GM23248 (cell line): ENCODE measurements around the gene HSBP1L1. TPM values are rescaled to one million over a fixed set of nuclear protein-coding genes. Genes with fewer than 3 reads are reported as not detected.

Experiments used
- DNase-seq: peaks from one replicate; pipeline ENCODE4 v3.0.0-alpha.2; 2015
- H2AFZ ChIP-seq: fragments of 200-600 bp; sonication (generic); 2 replicates; pipeline ENCODE4 v1.6.1; 2016; ENCODE audit warnings: antibody characterized with exemption
- H3F3A ChIP-seq: fragments of 200-600 bp; sonication (generic); 2 replicates; pipeline ENCODE4 v1.6.1; 2016; ENCODE audit warnings: mild to moderate bottlenecking, antibody characterized with exemption, mixed run types; ENCODE audit not compliant: insufficient read depth
- H3K27ac ChIP-seq: fragments of 200-600 bp; sonication (generic); 2 replicates; pipeline ENCODE4 v1.5.1; 2016; ENCODE audit warnings: mild to moderate bottlenecking
- H3K27me3 ChIP-seq: fragments of 200-600 bp; sonication (generic); replicated peaks from 2 replicates; pipeline ENCODE4 v1.6.1; 2016; ENCODE audit warnings: mild to moderate bottlenecking; ENCODE audit not compliant: insufficient read depth
- H3K36me3 ChIP-seq: fragments of 200-600 bp; sonication (generic); 2 replicates; pipeline ENCODE4 v1.6.1; 2016; ENCODE audit warnings: low read depth, mild to moderate bottlenecking
- H3K4me1 ChIP-seq: fragments of 200-600 bp; sonication (generic); 2 replicates; pipeline ENCODE4 v1.6.1; 2016; ENCODE audit warnings: mild to moderate bottlenecking; ENCODE audit not compliant: insufficient read depth
- H3K4me2 ChIP-seq: fragments of 200-600 bp; sonication (generic); one replicate; pipeline ENCODE4 v1.6.1; 2016; ENCODE audit warnings: mild to moderate bottlenecking; ENCODE audit not compliant: unreplicated experiment
- H3K4me3 ChIP-seq: fragments of 200-600 bp; sonication (generic); 2 replicates; pipeline ENCODE4 v1.5.1; 2016; ENCODE audit warnings: mild to moderate bottlenecking
- H3K79me2 ChIP-seq: fragments of 200-600 bp; sonication (generic); 2 replicates; pipeline ENCODE4 v1.6.1; 2016; ENCODE audit warnings: mild to moderate bottlenecking; ENCODE audit not compliant: insufficient read depth
- H3K9ac ChIP-seq: fragments of 200-600 bp; sonication (generic); 2 replicates; pipeline ENCODE4 v1.6.1; 2016; ENCODE audit warnings: mild to moderate bottlenecking
- H3K9me2 ChIP-seq: fragments of 200-600 bp; sonication (generic); 2 replicates; pipeline ENCODE4 v1.6.1; 2016; ENCODE audit warnings: mixed run types, mild to moderate bottlenecking, moderate library complexity; ENCODE audit not compliant: insufficient read depth
- H3K9me3 ChIP-seq: fragments of 200-600 bp; sonication (generic); one replicate; pipeline ENCODE4 v1.6.1; 2017; ENCODE audit warnings: low read depth
- H4K20me1 ChIP-seq: fragments of 200-600 bp; sonication (generic); 2 replicates; pipeline ENCODE4 v1.6.0; 2016; ENCODE audit not compliant: insufficient read depth
- EZH2 ChIP-seq: fragments of 200-600 bp; sonication (generic); IDR thresholded peaks from 2 replicates; pipeline ENCODE4 v1.6.1; 2018; ENCODE audit warnings: antibody characterized with exemption, mild to moderate bottlenecking; ENCODE audit not compliant: insufficient read depth, poor library complexity, severe bottlenecking
- EZH2phosphoT487 ChIP-seq: fragments of 200-600 bp; sonication (generic); IDR thresholded peaks from 2 replicates; pipeline ENCODE4 v1.6.1; 2018; ENCODE audit warnings: antibody characterized with exemption, moderate library complexity, mild to moderate bottlenecking, low read depth; ENCODE audit not compliant: insufficient read depth
- WGBS, 2 experiments: methylation state at CpG; one replicate each; pipeline ENCODE4 v1.1.6; 2015 to 2017; ENCODE audit warnings: low lambda C conversion rate in 2 of 2, low coverage in 1 of 2; ENCODE audit errors: missing lambda C conversion rate in 2 of 2; 5-methylcytosine and 5-hydroxymethylcytosine counted together
- in situ Hi-C: fragments of 300-500 bp; cut with MboI; formaldehyde crosslinking; loops from 2 replicates; pipeline ENCODE4 v1.15.0; 2020
- polyA plus RNA-seq: library from polyadenylated mRNA; unstranded; fragments of >200 nt; fragmentation: Nextera tagmentation; extraction: Ambion mirVana; gene quantifications from 2 replicates; pipeline ENCODE4 v1.2.1, GENCODE V29; 2016
- total RNA-seq: library from RNA; depleted of rRNA; stranded (reverse); fragments of >200 nt; shearing (Covaris generic); gene quantifications from 2 replicates; pipeline ENCODE4 v1.2.3, GENCODE V29; 2014

HSBP1L1 gene
- total and polyA plus RNA-seq, 2 experiments from 2014 or later = 6.8 to 27.0 TPM

GRCh38 chr18:79980585-79980984 lies 16.1 kb downstream of the HSBP1L1 start:
- Histone ChIP-seq H4K20me1 (peaks cover 10% of the 10 kb centered on the region), H3K9me3 (no peaks in the 10 kb centered on the region), H3K36me3 (peaks cover 8% of the 10 kb centered on the region), H3K4me3 (no peak overlapping the region), H3K27ac (no peak overlapping the region), H3K4me2 (no peak overlapping the region), H3K4me1 (no peaks in the 10 kb centered on the region), H3F3A (no peaks in the 10 kb centered on the region), H3K79me2 (peaks cover 100% of the 10 kb centered on the region), H3K9me2 (no peaks in the 10 kb centered on the region), H2AFZ (no peak overlapping the region), H3K9ac (no peak overlapping the region), H3K27me3 (no peaks in the 10 kb centered on the region)
- DNase-seq = no peak
- no peak for TF ChIP-seq EZH2
- TF ChIP-seq EZH2phosphoT487 = no peak
- in situ Hi-C loops = no loop called here
- WGBS, 2 experiments = 92 to 93% methylated on average over 13 of the region's 13 CpGs

- no peak overlapping the region for H3K4me2 ChIP-seq
- peaks cover 100% of the 10 kb centered on the region for H3K79me2 ChIP-seq
- peaks cover 4% of the 10 kb centered on the region; the same call in 1 of the 2 replicates for H3K4me1 ChIP-seq
- H4K20me1 ChIP-seq = peaks cover 23% of the 10 kb centered on the region
- in situ Hi-C loops = no loop called here
- 94 to 95% methylated on average over 6 of the region's 6 CpGs for WGBS, 2 experiments
- peak; percentile 31 for DNase-seq
- no peak overlapping the region for H3K4me3 ChIP-seq
- H3F3A ChIP-seq = peaks cover 5% of the 10 kb centered on the region; the same call in 1 of the 2 replicates
- no peak overlapping the region for H2AFZ ChIP-seq
- peaks cover 9% of the 10 kb centered on the region for H3K36me3 ChIP-seq
- no peaks in the 10 kb centered on the region for H3K9me2 ChIP-seq
- TF ChIP-seq EZH2phosphoT487 = no peak
- no peak for TF ChIP-seq EZH2
- no peak overlapping the region for H3K9ac ChIP-seq
- no peaks in the 10 kb centered on the region for H3K9me3 ChIP-seq
- no peaks in the 10 kb centered on the region for H3K27me3 ChIP-seq
- H3K27ac ChIP-seq = no peak overlapping the region
These were observed 18.3 kb downstream of the HSBP1L1 start for GRCh38 chr18:79982736-79983135.

DNA sequence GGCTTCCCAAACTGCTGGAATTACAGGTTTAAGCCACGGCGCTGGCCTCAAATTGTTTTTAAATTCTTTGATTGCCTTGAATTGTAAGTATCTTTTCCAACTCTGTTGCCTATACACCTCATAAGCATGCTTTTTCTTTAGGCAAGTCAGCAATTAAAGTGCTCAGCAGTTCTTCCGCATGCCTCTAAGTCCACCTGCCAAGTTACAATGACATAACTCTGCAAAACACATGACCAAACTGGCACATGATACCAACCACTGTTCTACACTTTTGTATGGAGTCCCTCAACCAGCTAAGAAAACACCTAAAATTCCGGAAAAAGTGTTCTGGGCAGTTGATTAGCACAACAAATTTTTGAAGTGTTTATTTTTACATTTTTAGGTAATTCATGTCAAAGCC lies 18.8 kb downstream of the HSBP1L1 start:
- 75 to 80% methylated on average over 4 of the region's 4 CpGs for WGBS, 2 experiments
- in situ Hi-C loops = no loop called here
- peaks cover 23% of the 10 kb centered on the region for H4K20me1 ChIP-seq

DNA sequence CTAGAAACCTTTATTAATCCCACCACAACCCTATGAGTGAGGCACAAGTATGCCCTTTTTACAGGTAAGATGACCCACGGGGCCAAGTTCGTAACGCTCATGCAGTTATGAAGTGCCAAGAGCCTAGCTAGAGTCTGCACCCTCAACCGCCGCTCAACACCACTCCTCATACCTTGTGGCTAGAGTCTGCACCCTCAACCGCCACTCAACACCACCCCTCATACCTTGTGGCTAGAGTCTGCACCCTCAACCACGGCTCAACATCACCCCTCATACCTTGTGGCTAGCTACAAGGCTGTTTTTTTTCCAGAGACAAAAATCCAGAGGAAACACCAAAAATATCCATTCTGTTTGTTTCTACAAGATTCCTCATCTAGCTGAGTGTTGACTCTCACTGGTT lies 19.4 kb downstream of the HSBP1L1 start:
- Histone ChIP-seq H3K36me3 (peaks cover 9% of the 10 kb centered on the region; the same call in 1 of the 2 replicates), H3K4me2 (no peak overlapping the region), H4K20me1 (peaks cover 23% of the 10 kb centered on the region), H3K9me3 (no peaks in the 10 kb centered on the region), H3K4me1 (peaks cover 4% of the 10 kb centered on the region; the same call in 1 of the 2 replicates), H3F3A (peaks cover 5% of the 10 kb centered on the region; the same call in 1 of the 2 replicates), H3K79me2 (peaks cover 95% of the 10 kb centered on the region), H2AFZ (no peak overlapping the region), H3K27me3 (no peaks in the 10 kb centered on the region), H3K27ac (no peak overlapping the region), H3K9ac (no peak overlapping the region), H3K4me3 (no peak overlapping the region), H3K9me2 (no peaks in the 10 kb centered on the region)
- no peak for DNase-seq
- in situ Hi-C loops = no loop called here
- TF ChIP-seq EZH2phosphoT487 (no peak), EZH2 (no peak)
- WGBS, 2 experiments = 95 to 99% methylated on average over 7 of the region's 7 CpGs

More for the DNA sequence above, 18.8 kb downstream of the HSBP1L1 start:
- H3K27me3 ChIP-seq = no peaks in the 10 kb centered on the region
- H3K9ac ChIP-seq = no peak overlapping the region
- no peak overlapping the region for H3K27ac ChIP-seq
- no peaks in the 10 kb centered on the region for H3K9me3 ChIP-seq
- H3F3A ChIP-seq = peaks cover 5% of the 10 kb centered on the region; the same call in 1 of the 2 replicates
- H3K4me1 ChIP-seq = peaks cover 4% of the 10 kb centered on the region; the same call in 1 of the 2 replicates
- no peak overlapping the region for H3K4me2 ChIP-seq
- H3K79me2 ChIP-seq = peaks cover 100% of the 10 kb centered on the region
- DNase-seq = no peak
- no peak overlapping the region for H3K4me3 ChIP-seq
- peaks cover 9% of the 10 kb centered on the region; the same call in 1 of the 2 replicates for H3K36me3 ChIP-seq
- no peak overlapping the region for H2AFZ ChIP-seq
- TF ChIP-seq EZH2 (no peak), EZH2phosphoT487 (no peak)
- no peaks in the 10 kb centered on the region for H3K9me2 ChIP-seq
